NCI-H1417 treated with DMSO at 0.1 percent for 48 hours (cell line): Measurements from ENCODE around the gene UBAC2.
A peak's percentile ranks its signal among the peaks of the same experiment; 100 is the strongest.
"Not testable (repeated sequence)": the region's sequence is repeated elsewhere in the genome, so short reads cannot be mapped to it uniquely, and the experiment has no call there.

Experiments used
- DNase-seq: peaks from one replicate; lab custom pipeline; 2025; lab: John Stamatoyannopoulos, UW

The UBAC2 gene

DNA sequence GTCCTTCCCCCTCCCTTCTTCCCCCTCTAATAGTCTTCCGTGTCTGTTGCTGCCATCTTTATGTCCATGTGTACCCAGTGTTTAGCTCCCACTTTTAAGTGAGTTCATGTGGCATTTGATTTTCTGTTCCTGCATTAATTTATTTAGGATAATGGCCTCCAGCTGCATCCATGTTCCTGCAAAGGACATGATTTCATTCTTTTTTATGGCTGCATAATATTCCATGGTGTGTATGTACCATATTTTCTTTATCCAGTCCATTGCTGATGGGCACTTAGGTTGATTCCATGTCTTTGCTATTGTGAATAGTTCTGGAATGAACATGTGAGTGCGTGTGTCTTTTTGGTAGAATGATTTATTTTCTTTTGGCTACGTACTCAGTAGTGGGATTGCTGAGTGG lies 48.5 kb downstream of the UBAC2 start:
- not testable (repeated sequence) for DNase-seq

GRCh38 chr13:99249606-99250005 lies 49.0 kb downstream of the UBAC2 start:
- DNase-seq, result not testable (repeated sequence)

GRCh38 chr13:99250982-99251825 lies 50.5 kb downstream of the UBAC2 start:
- DNase-seq, result no peak

DNA sequence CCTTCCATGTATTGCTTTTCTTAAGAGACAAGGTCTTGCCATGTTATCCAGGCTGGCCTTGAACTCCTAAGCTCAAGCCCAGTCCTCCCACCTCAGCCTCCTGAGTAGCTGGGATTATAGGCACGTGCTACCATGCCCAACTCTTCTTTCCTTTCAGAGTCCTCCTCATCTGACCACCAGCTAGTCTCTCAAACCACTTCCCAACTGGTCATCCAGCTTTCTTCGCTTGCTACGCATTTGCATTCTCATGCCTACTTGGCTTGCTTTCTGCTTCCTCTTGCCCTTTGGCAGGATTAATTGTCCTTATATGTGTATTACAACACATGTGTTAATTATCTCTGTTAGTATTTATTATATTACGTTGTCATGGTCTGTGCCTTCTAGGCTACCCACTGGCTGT lies 51.3 kb downstream of the UBAC2 start:
- DNase-seq, result no peak

GRCh38 chr13:99254830-99255229 lies 54.2 kb downstream of the UBAC2 start:
- DNase-seq, result no peak

DNA sequence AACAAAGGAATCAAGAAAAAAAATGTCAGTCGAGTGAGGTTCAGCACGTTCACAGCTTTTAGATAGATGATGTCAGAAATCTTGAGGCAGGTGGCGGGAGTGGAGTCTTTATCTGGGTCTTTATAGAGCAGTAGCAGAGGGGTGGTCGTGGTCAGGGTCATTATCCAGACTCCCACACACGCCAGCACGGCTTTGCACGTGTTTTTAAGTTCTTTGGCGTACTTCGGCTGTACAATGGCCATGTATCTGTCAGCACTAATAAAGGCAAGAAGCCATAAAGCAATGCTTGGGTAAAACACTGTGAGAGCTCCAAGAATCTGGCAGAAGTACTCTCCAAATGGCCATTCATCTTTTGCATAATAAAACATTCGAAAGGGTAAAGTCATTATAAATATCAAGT lies 54.6 kb downstream of the UBAC2 start:
- no peak for DNase-seq

GRCh38 chr13:99256283-99256682 lies 55.6 kb downstream of the UBAC2 start:
- no peak for DNase-seq

- no peak for DNase-seq
Observed at GRCh38 chr13:99256709-99257108, 56.1 kb downstream of the UBAC2 start.

GRCh38 chr13:99257291-99257690 lies 56.6 kb downstream of the UBAC2 start:
- no peak for DNase-seq

DNA sequence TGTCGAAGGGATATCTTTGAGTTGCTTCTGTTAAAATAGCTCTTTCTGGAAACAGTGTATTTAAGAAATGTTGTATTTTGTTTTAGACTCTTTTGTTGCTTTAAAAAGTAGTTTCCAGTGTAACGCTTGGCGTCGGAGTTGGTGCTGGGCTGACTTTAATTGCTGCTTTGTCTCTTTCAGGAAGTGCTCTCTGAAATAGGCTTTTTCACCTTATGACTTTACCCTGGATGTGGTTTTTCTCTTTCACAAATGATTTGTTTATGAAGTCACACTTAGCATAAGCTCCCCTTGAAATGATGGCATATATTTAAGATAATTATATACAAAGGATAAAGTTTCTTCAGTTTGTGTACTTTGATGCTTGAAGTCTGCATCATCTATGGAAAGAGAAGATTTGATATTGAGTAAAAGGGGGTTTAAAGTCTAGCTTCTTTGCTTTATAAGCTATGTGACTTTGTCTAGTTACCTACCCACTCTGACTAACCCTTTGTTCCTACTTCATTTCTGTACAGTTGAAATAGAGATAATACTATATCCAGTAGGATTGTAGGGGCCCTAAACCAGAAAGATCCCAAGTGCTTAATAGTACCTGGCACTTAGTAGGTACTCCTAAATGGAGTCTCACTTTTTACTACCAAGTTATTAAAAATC lies 57.7 kb downstream of the UBAC2 start, which contains the start of gene GPR18:
Gene GPR18 (minus strand): TSS at position 170 of the 651 bp plus-strand sequence. CDS start 2,507 bp downstream, outside the sequence.
- no peak for DNase-seq

DNA sequence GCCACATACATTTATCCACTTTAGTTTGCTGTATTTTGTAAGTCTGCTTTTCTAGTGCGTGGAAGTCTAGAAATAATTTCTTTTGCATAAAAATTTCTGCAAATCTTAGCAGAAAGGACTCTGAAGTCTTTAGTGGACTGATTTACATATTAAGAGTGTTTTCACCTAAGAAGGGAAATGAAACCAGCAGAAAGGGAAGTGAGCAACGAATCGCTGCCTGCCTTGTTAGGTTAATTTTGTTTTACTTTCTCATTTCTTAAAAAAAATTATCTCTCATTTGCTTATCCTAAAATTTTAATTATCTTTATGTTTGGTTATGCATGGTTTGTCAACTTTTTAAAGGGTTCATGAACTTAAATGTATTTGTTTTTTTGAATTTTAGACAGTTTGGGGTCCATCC lies 58.3 kb downstream of the UBAC2 start:
- DNase-seq, result no peak

GRCh38 chr13:99260216-99260615 lies 59.6 kb downstream of the UBAC2 start:
- DNase-seq, result no peak

DNA sequence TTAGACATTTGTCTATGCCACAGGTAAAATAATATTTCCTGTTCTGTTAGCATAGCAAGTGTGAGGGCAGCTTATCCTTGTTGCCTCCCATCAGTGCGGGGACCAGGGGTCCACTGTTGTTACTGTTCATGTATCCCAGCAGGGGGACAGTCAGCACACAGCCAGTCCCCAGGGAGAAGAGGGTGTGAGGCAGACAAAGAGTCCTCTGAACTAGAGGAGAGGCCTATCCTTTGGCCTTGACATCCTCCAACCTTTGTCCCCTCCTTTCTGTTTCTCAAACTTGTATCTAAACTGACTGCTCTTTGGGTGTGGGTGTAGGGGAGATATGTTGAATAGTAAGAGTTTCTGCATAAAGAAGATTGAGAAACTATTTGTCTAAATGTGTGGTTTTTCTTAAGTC lies 60.4 kb downstream of the UBAC2 start:
- DNase-seq, result no peak

DNA sequence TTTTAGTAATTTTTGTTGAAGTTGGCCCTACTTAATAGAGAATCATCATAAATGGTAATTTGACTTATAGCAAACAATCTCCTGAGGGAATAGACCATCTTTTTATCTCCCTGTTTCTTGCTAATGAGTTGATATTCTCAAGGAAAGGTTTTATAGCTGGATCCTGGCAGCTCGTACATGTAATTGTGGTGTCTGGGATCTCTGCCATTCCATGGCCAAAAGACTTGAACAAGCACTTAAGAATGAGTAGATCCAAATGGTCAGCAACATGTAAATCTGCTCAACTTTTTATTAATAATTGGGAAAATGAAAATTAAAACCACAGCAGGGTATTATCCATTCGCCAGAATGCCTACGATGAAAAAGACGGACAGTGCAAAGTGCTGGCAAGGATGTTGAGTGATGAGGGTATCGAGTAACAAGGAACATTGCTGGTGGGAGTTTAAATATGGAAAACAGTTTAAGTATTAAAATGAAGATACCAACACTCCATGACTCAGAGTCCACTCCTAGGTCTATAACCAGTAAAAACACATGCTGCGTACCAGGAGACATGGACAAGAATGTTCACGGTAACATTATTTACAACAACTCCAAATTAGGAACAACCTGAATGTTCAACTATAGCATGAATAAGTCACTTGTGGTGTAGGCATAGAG lies 62.6 kb downstream of the UBAC2 start:
- no peak for DNase-seq

DNA sequence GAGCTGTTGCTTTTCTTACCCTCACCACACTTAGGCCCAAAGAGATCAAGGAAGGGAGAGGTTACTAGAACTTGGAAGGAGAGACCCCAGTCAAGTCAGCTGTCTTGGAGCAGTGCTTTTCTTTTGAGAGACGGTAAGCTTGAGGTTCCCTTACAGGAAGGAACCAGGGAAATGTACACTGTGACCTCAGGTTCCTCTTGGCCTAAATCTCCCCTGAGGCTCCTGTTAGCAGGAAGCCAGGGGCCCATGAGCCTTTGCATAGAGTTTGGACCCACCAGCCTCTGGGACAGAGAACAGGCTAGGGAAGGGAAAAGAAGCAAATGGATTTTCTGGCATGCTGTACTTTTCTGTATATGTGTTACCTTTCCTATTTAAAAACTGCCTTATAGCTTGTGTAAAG lies 63.4 kb downstream of the UBAC2 start:
- no peak for DNase-seq

DNA sequence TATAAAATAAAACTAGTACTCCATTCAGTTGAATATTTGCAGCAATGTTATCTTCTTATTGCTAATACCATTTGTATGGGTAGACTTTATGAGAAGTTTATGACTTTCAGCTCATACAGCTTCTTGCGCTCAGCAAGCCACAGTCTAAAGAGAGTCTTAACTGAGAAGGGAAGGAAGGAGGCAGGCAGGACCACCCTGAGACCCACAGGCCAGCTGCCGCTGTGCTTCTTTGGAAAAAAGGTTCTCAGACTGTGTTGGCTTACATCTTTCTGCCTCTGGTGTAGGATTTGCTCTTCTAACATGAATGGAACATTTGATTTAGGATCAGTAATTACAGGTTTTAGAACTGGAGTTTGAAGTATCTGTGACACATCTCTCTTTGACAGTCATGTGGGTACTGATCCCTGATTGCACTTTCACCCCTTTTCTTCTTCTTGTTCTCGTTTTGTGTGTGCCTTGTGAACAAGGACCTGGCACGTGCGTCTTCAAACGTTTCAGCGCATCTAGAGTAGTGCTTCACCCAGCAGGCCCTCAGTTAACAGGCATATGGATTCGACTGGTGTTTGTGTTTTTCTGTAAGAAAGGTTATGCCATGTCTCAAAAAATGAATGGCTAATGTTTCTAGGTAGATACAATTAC lies 64.6 kb downstream of the UBAC2 start:
- DNase-seq, result no peak

- DNase-seq, result peak; percentile 12
Observed at GRCh38 chr13:99265821-99266426, 65.3 kb downstream of the UBAC2 start.

DNA sequence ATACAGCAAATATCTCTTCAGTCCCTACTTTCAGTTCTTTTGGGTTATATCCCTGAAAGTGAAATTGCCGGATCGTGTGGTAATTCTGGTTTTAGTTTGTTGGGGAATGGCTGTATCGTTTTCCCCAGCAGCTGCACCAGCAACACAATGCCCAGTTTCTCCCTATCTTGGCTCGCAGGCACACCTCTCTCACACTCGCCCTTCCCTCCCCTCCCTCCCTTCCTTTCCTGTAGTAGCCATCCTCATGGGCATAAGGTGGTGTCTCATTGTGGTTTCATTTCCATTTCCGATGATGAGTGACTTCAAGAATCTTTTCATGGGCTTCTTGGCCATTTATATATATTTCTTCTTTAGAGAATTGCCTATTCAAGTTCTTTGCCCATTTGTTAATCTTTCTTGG lies 66.2 kb downstream of the UBAC2 start:
- no peak for DNase-seq

GRCh38 chr13:99267927-99268326 lies 67.3 kb downstream of the UBAC2 start:
- no peak for DNase-seq

- DNase-seq, result no peak
Observed at GRCh38 chr13:99268822-99269221, 68.2 kb downstream of the UBAC2 start.

GRCh38 chr13:99269627-99270241 lies 69.1 kb downstream of the UBAC2 start:
- peak; percentile 31 for DNase-seq

DNA sequence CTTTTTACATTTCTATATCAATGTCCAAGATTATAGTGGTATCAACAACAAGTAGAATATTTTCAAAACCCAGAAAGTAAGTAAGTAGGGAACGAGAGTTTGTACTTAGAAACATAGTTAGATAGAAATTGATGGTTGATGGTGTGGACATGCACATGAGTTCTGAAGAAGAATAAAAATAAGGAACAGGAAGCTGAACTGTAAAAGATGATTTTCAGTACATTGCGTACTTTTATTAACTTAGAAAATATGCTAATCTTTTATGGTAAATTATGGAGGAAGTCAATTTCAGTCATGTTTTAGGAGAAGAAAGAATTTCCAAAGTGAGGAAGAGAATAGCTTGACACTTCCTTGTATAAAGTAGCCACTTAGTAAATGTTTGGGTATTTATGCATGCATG lies 69.9 kb downstream of the UBAC2 start:
- DNase-seq, result no peak
